Left colon (tissue), 2 donors: ENCODE results near the gene DENND4A. TPM values are rescaled to one million over a fixed set of nuclear protein-coding genes. Genes with fewer than 3 reads are reported as not detected.
A peak's percentile ranks its signal among the peaks of the same experiment; 100 is the strongest.
"Not testable (repeated sequence)": the region's sequence is repeated elsewhere in the genome, so short reads cannot be mapped to it uniquely, and the experiment has no call there.

Source experiments
- ATAC-seq: fragments of 200-7000 bp; cut with Tn5 transposase; one replicate; pipeline ENCODE4 v1.9.1; 2020; ENCODE audit warnings: mild to moderate bottlenecking, moderate library complexity
- DNase-seq, 2 donors: peaks; one replicate each; pipeline ENCODE4 v3.0.0-alpha.2; 2020
- intact Hi-C, 2 donors: fragments of 100-400 bp; cut with DNase I in 1 of 2; cut with micrococcal nuclease in 1 of 2; formaldehyde crosslinking; loops; one replicate each; pipeline versions ENCODE4 v1.11.2 to v1.14.0; 2022; cut with DNase I, micrococcal nuclease
- total RNA-seq, 2 donors: library from RNA; stranded (reverse); fragmentation: NEBNext Ultra II Directional; extraction: Animal tissue kit (Norgen Biotek cat#: 25700); gene quantifications; one replicate each; pipeline ENCODE4 v1.2.1, GENCODE V29; 2021
- donor health status: DM: no; HTN: no; CAD: no.
- donor health status: DM: yes; HTN: yes; CAD: no.

DENND4A gene
- total RNA-seq, 2 donors from 2014 or later, result 17.7 to 19.5 TPM

GRCh38 chr15:65767264-65767595, 24.9 kb downstream of the DENND4A start:
- intact Hi-C loops, result no loop called here
- DNase-seq (no peak), ATAC-seq (peak; percentile 26)

DNA sequence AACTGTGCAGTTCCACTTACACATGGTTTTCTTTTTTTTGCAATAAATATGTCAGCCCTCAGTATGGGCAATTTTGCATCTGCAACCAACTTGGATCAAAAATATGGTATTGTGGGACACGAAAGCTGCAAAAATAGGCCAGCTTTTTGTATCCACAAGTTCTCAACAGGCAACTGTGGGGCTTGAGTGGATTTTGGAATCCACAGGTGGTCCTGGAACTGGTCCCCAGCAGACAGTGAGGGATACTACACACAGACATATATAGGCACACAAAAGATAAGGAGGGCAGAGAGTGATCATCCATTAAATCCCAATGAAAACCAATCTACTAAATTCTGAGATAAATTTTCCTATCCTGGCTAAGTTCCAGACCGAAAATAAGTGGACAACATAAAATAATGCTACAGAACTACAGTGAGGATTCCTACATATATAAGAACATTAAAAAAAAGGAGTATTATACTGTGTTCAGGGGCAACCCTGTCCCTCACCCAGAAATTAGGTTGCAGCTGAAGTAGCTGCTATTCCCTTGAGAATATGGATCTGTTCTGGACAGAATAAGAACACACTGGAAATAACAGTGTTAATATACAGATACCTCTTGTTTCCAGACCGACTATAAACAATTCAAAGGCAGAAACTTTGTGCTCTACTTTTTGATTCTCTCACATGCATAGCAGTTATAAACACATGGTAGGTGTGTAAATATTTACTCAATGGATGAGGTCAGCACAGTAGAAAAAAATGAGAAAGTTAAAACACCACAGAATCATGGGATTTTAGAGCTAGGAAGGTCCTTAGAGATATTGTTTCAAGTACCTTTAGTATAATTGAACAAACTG, 25.4 kb downstream of the DENND4A start:
- DNase-seq (no peak), ATAC-seq (peak; percentile 95)
- intact Hi-C loops, result no loop called here

DNA sequence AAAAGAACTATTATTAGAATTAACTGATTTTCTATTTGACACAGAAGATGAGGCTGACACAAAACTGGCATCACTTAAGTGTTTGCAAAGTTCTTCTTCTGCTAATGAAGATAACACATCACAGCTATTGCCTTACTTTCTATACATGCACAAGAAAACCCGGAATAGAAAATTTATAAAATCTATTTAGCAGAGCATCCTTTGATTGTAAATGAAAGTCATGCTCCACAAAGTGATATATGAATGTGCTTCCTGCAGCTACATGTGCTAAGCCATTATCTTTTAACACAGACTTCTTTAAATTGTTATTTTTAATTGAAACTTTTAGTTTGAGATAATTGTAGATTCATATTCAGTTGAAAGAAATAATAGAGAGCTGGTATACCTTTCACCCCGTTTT, 27.0 kb downstream of the DENND4A start:
- DNase-seq (no peak), ATAC-seq (no peak)
- intact Hi-C loops, result no loop called here

DNA sequence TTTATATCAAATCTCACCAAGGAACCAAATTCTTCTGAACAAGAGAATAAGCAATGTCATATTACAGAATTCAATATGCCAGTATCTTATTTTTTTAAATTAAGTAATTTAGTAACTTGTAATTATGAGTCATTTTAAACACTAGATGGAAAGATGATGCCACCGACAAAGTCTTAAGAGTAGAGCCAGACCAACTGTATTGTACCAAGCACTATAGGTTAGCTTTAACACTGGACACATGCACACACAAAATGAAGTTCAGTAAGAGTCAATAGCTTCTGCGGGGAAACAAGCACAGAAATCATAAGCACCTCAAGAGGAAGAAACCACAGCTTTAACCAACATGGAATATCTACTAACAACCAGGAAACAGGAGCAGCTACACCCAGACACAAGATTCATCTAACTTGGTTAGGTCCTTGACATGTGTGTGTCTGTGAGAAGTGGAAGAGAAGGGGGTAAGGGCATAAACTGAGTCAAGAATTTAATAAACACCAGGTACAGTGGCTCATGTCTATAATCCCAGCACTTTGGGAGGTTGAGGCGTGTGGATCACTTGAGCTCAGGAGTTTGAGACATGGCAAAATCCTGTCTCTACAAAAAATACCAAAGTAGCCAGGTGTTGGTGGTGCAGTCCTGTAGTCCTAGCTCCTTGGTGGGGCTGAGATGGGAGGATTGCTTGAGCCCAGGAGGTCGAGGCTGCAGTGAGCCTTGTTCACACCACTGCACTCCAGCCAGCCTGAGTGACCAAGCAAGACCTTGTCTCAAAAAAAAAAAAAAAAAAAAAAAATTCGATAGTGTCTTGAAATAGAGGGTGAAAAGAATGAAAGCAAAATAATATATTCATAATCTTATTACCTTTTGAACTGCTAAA, 28.9 kb downstream of the DENND4A start:
- ATAC-seq (no peak), DNase-seq (no peak)
- intact Hi-C loops, result no loop called here

DNA sequence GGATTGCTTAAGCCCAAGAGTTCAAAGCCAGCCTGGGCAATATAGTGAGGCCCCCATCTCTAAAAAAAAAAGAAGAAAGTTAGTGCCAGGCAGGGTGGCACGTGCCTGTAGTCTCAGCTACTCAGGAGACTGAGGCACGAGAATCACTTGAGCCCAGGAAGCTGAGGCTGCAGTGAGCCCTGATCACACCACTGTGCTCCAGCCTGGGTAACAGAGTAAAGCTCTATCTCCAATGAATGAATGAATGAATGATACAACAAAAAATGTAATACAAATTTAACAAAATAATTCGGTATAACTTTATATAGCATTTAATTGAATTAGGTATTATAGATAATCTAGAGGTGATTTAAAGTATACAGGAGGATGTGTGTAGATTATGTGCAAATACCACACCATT, 29.7 kb downstream of the DENND4A start:
- DNase-seq (no peak), ATAC-seq (no peak)
- intact Hi-C loops, result no loop called here

DNA sequence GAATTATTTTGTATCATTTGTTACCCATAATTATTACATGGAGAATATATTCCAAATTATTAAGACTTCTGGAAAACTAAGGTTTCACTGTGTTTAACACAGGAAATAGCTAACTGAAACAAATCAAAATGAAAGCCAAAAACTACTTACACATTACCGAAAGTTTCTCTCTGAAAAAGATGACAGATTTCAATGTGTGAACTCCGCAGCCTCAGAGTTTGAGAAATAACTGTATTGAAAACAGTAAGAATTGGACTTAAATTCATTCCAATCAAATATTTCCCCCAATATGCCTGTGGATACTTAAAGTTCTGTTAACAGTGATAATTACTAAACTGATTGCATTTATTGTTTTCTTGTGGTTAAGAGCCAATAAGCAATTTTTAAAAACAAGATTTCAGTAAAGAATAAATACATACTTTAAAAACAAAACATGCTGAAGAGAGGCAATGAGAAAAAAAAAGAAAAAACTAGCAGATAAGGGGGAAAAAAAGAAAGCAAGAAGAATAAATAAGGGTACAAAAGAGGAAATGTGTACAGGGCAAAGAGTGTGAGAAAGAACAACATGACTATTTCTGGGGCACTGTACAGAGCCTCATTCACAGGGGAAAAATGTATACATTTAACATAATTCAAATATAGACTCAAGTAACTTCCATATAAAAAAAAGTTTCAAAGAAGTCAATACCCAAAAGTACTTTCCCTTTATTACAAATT, 30.7 kb downstream of the DENND4A start:
- ATAC-seq, result no peak
- no peak for DNase-seq
- intact Hi-C loops, result no loop called here

DNA sequence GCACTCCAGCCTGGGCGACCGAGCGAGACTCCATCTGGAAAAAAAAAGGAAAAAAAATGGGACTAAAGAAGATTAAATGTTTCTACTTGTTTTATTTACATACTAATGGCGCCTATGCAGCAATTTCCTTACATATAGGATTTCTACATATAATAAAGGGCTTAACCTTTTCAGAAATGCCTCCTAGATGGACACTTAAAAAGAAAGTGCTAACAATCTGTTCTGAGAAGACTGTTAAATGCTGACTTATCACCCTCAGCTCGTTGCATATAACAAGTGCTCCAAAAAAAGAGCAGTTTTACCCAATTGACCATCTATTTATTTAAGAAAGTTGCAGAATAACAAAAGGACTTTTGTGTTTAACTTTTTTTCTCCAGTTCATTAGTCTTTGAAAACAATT, 32.7 kb downstream of the DENND4A start:
- DNase-seq (no peak), ATAC-seq (no peak)
- intact Hi-C loops, result no loop called here

DNA sequence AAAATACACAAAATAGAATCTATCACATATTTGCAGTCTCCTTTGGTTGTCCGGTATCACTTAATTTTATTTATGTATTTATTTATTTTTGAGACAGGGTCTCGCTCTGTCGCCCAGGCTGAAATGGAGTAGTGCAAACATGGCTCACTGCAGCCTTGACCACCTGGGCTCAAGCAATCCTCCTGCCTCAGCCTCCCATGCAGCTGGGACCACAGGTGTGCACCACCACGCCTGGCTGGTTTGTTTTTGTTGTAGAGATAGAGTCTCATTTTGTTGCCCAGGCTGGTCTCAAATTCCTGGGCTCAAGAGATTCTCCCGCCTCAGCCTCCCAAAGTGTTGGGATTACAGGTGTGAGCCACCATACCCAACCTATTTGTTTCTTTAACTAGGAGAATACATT, 33.9 kb downstream of the DENND4A start:
- intact Hi-C loops, result no loop called here
- ATAC-seq (no peak), DNase-seq (no peak)

GRCh38 chr15:65757256-65757655, 34.8 kb downstream of the DENND4A start:
- DNase-seq (no peak), ATAC-seq (peak; percentile 71)
- intact Hi-C loops, result no loop called here

- DNase-seq, result no peak
- intact Hi-C loops, result no loop called here
- no peak for ATAC-seq
These were observed 39.9 kb downstream of the DENND4A start for GRCh38 chr15:65752151-65752700.

- intact Hi-C loops, result no loop called here
- no peak for ATAC-seq
These were observed 40.7 kb downstream of the DENND4A start for GRCh38 chr15:65751431-65751830.

GRCh38 chr15:65747265-65747664, 44.8 kb downstream of the DENND4A start:
- no peak for DNase-seq
- ATAC-seq, result no peak
- intact Hi-C loops, result no loop called here

More at GRCh38 chr15:65751431-65751830, 40.7 kb downstream of the DENND4A start:
- no peak for DNase-seq

GRCh38 chr15:65743637-65744252, 48.3 kb downstream of the DENND4A start:
- ATAC-seq, result no peak
- intact Hi-C loops, result no loop called here
- DNase-seq, result no peak

GRCh38 chr15:65740148-65740547, 51.9 kb downstream of the DENND4A start:
- DNase-seq (no peak), ATAC-seq (no peak)
- intact Hi-C loops, result no loop called here

DNA sequence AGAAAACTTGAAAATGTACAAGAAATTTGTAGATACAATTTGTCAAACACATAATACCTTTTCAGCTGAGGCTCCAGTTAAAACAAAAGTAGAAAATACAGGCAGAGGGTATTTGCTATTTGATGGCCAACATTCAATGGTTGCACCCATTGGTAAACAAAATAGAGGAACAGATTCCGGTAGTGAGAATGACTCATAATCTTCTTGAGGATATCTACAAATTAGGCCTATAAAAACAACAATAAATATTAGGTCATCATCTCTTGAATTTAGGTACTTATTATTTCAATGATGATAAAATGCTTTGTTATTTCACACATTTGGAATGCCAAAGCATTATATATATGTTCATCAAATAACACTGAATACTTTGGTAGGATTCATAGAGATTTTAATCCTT, 53.4 kb downstream of the DENND4A start:
- DNase-seq (no peak), ATAC-seq (no peak)
- intact Hi-C loops, result no loop called here

DNA sequence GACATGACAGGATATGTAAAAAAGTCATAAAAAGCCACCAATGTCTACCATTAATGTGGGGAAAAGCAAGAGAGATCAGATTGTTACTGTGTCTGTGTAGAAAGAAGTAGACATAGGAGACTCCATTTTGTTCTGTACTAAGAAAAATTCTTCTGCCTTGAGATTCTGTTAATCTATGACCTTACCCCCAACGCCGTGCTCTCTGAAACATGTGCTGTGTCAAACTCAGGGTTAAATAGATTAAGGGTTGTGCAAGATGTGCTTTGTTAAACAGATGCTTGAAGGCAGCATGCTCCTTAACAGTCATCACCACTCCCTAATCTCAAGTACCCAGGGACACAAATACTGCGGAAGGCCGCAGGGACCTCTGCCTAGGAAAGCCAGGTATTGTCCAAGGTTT, 58.5 kb downstream of the DENND4A start:
- ATAC-seq, intact Hi-C loops: not testable (repeated sequence)

GRCh38 chr15:65732698-65733097, 59.4 kb downstream of the DENND4A start:
- DNase-seq (no peak), ATAC-seq (no peak)
- intact Hi-C loops, result no loop called here

More for the DNA sequence above, 58.5 kb downstream of the DENND4A start:
- DNase-seq, result not testable (repeated sequence)

- ATAC-seq (no peak), DNase-seq (no peak)
- intact Hi-C loops, result no loop called here
These were observed 60.2 kb downstream of the DENND4A start for GRCh38 chr15:65731926-65732325.
